Activated naive CD8-positive, alpha-beta T cell (primary cell): ENCODE data around the gene PRKAR1A.
A peak's percentile ranks its signal among the peaks of the same experiment; 100 is the strongest.
"Not testable (repeated sequence)": the region's sequence is repeated elsewhere in the genome, so short reads cannot be mapped to it uniquely, and the experiment has no call there.

Experiments
- H3K27ac Mint-ChIP-seq: one replicate; pipeline ENCODE4 v1.8.0; 2021; ENCODE audit warnings: mixed read lengths
- H3K27me3 Mint-ChIP-seq: one replicate; pipeline ENCODE4 v1.8.0; 2021; ENCODE audit warnings: mixed read lengths
- H3K36me3 Mint-ChIP-seq: one replicate; pipeline ENCODE4 v1.8.0; 2021; ENCODE audit warnings: mixed read lengths
- H3K4me1 Mint-ChIP-seq: one replicate; pipeline ENCODE4 v1.8.0; 2021; ENCODE audit warnings: low read depth, mixed read lengths
- H3K4me3 Mint-ChIP-seq: one replicate; pipeline ENCODE4 v1.8.0; 2021; ENCODE audit warnings: mild to moderate bottlenecking, mixed read lengths
- H3K9me3 Mint-ChIP-seq: one replicate; pipeline ENCODE4 v1.8.0; 2021; ENCODE audit warnings: low read depth, mixed read lengths

Gene PRKAR1A

DNA sequence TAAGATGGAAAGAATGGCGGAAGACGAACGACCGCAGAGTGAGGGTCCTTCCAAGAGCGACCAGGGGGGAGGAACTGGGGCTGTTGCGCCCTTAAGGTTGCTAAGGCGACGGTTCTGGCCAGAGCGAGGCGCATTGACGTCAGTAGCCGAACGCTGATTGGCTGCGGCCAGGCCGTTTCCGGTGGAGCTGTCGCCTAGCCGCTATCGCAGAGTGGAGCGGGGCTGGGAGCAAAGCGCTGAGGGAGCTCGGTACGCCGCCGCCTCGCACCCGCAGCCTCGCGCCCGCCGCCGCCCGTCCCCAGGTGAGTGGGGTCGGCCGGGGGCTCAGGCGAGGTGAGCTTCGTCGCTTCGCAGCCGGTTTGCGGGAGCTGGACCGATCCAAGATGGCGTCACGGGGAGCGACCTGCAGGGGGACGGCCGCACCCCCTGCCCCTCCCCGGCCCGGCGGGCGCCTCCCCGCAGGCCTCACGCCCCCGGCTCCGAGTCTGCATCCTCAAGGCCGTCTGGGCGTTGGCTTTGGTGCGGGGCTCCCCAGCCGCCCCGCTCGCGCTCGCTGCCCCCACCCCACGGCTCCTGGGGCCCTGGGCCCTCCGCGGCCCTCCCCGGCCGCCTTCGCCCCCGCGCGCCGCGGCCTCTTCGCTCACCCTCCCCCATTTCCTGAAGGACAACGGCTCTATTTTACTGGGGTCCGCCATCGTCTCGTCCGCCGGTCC is at the start of gene PRKAR1A:
TSS of gene PRKAR1A (plus strand) at position 184 of the 713 bp plus-strand sequence. CDS start 2,970 bp downstream, outside the sequence.
- Mint-ChIP-seq H3K36me3 (peaks cover 11% of the 10 kb centered on the region), H3K27me3 (no peaks in the 10 kb centered on the region), H3K4me1 (peaks cover 55% of the 10 kb centered on the region), H3K27ac (peak within 1 kb of the TSS; percentile 98), H3K4me3 (peak within 1 kb of the TSS; percentile 99), H3K9me3 (no peaks in the 10 kb centered on the region)

GRCh38 chr17:68463211-68464019 is 48.8 kb upstream of the PRKAR1A start:
- no peak overlapping the region for H3K4me3 Mint-ChIP-seq
- H3K36me3 Mint-ChIP-seq, result no peaks in the 10 kb centered on the region
- peaks cover 36% of the 10 kb centered on the region for H3K4me1 Mint-ChIP-seq
- no peaks in the 10 kb centered on the region for H3K27me3 Mint-ChIP-seq
- H3K9me3 Mint-ChIP-seq, result no peaks in the 10 kb centered on the region
- H3K27ac Mint-ChIP-seq, result no peak overlapping the region

DNA sequence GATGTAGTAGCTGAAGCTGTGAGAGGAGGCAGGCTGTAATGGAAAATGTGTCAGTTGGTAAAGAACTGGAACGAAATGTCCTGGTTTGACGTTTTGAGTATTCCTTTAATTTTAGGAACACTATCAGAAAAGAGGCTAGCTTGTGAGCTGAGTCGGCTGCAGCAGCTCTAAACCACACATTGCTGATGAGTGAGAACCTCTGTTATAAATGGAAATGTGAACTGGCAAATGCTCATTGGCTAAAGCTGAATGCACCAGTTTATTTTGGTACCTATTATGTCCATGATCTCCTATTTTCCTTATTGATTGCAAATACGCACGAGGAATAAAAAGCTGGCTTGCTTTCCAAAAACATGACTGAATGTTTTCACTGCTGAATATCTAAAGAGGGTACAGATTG is 43.9 kb upstream of the PRKAR1A start:
- H3K4me1 Mint-ChIP-seq, result no peaks in the 10 kb centered on the region
- H3K27me3 Mint-ChIP-seq, result peaks cover 2% of the 10 kb centered on the region
- no peak overlapping the region for H3K4me3 Mint-ChIP-seq

DNA sequence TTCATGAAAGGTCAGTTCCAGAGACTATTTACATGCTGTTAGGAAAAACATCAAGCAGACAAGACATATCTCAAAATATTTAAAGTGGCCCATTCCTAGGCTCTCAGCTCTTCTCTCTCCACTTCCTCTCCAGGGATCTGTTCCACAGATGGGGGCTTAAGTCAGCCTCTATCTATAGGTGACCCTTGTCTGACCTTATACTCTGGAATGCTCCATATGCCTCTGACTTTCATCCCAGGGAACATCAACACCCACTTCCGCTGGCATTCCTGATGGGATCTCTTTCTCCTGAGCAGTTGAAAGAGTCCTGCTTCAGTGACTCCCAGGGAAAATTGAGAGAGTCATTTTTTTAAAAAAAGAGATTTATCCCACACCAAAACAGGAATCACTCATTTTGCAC is 43.4 kb upstream of the PRKAR1A start:
- no peak overlapping the region for H3K27ac Mint-ChIP-seq
- no peak overlapping the region for H3K4me3 Mint-ChIP-seq
- H3K4me1 Mint-ChIP-seq, result no peaks in the 10 kb centered on the region
- H3K36me3 Mint-ChIP-seq, result no peaks in the 10 kb centered on the region
- peaks cover 2% of the 10 kb centered on the region for H3K27me3 Mint-ChIP-seq
- H3K9me3 Mint-ChIP-seq, result no peaks in the 10 kb centered on the region

More for the DNA sequence above, 43.9 kb upstream of the PRKAR1A start:
- Mint-ChIP-seq H3K9me3 (no peaks in the 10 kb centered on the region), H3K36me3 (no peaks in the 10 kb centered on the region), H3K27ac (no peak overlapping the region)

DNA sequence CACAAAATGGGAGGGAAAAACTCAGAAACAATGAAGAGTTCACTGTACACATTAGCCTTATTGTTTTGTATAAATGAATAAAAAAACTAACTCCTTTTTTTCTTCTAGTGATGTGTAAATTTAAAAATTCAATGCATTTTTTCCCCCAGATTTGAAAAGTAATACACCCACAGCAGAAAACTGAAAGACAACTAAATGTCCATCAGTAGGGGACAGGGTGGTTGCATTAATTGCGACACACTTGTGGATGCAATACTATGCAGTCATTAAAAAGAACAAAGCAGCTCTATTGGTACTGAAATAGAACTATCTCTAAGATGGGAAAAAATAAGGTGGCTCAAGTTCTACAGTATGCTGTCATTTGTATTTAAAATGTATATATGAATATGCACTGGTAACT is 41.3 kb upstream of the PRKAR1A start:
- H3K27ac Mint-ChIP-seq, result no peak overlapping the region
- no peak overlapping the region for H3K4me3 Mint-ChIP-seq
- H3K36me3 Mint-ChIP-seq, result no peaks in the 10 kb centered on the region
- no peaks in the 10 kb centered on the region for H3K9me3 Mint-ChIP-seq
- H3K27me3 Mint-ChIP-seq, result peaks cover 2% of the 10 kb centered on the region
- H3K4me1 Mint-ChIP-seq, result no peaks in the 10 kb centered on the region

DNA sequence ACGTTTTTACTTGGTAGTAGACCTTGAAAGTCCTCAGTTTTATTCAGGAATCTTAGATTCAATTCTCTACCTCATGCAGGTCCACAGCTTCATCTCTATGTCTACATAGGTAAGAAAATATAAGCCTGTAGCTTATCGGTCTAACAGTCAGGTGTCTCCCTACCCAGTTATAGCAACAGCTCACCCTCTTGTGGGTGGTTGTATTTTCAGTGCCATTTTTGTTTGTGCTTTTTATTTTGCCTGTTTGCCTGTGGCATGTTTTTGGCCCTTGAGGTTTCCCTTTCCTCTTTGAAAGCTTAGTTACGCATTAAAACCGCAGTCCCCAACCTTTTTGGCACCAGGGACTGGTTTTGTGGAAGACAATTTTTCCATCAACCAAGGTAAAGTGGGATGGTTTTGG is 31.3 kb upstream of the PRKAR1A start:
- Mint-ChIP-seq H3K36me3 (peaks cover 4% of the 10 kb centered on the region), H3K4me3 (no peak overlapping the region), H3K27ac (no peak overlapping the region), H3K27me3 (peaks cover 5% of the 10 kb centered on the region), H3K9me3 (peaks cover 8% of the 10 kb centered on the region), H3K4me1 (no peaks in the 10 kb centered on the region)

DNA sequence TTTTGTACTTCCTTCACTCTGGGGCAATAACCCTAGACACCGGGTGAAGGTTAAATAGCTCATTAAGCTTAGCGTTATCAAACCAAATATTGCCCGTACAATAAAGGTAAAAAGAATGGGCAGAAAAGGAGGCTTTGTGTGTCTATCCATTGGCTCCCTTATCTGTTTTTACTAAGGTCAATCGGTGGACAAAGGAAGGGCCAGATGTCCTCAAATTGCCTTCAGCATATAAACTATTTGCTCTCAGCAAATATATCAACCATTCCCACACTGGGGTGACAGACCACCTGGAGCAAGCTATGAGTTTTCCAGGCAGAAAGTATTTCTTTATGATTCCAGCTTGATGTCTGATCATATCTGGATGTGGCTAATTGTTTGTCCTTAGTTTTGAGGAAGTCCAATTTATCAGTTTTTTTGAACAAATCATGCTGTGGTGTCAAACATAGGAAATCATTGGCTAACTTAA is 29.6 kb upstream of the PRKAR1A start:
- peaks cover 6% of the 10 kb centered on the region for H3K27me3 Mint-ChIP-seq
- no peak overlapping the region for H3K4me3 Mint-ChIP-seq
- H3K36me3 Mint-ChIP-seq, result peaks cover 4% of the 10 kb centered on the region

DNA sequence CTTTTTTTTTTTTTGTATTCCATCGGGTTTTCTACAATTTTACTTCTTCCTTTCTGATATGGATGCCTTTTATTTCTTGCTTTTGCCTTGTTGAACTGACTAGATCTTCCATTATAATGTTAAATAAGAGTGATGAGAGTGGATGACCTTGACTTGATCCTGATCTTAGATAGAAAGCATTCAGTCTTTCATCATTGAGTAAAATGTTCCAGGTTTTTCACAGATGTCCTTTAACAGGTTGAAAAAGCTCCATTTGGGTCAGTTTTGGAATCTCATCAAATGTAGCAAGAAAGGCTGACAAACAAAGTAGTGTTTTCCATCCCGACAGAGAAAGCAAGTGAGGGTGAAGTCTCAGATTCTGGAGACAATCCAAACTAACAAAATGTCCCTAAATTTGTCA is 27.8 kb upstream of the PRKAR1A start:
- H3K27ac Mint-ChIP-seq, result no peak overlapping the region
- peaks cover under 1% of the 10 kb centered on the region for H3K36me3 Mint-ChIP-seq
- peaks cover 11% of the 10 kb centered on the region for H3K4me1 Mint-ChIP-seq
- peaks cover 6% of the 10 kb centered on the region for H3K27me3 Mint-ChIP-seq
- H3K4me3 Mint-ChIP-seq, result no peak overlapping the region
- peaks cover 4% of the 10 kb centered on the region for H3K9me3 Mint-ChIP-seq

More for the DNA sequence above, 29.6 kb upstream of the PRKAR1A start:
- peaks cover 4% of the 10 kb centered on the region for H3K4me1 Mint-ChIP-seq
- no peak overlapping the region for H3K27ac Mint-ChIP-seq
- H3K9me3 Mint-ChIP-seq, result peaks cover 8% of the 10 kb centered on the region

DNA sequence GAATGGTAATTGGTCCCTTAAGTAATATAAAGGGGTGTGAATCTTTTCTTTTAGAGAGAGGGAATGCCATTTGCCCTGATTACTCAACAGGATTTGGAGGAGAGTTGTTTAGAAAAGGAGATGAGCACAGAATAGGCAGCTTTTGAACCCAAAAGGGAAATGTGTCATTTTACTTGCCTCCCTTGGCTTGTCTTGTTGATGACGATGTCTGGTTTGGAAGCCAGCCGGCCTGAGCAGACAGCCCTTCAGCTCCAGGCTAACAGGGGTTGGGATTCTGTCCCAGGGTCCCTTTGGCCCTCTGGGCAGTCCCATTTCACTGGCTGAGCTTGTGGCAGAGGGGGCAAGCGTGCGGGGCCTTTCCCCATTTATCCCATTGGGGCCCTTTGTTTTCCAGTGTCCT is 22.3 kb upstream of the PRKAR1A start:
- Mint-ChIP-seq H3K27ac (no peak overlapping the region), H3K9me3 (no peaks in the 10 kb centered on the region)

GRCh38 chr17:68491381-68492231 is 20.6 kb upstream of the PRKAR1A start:
- Mint-ChIP-seq H3K27me3 (no peaks in the 10 kb centered on the region), H3K4me3 (no peak overlapping the region), H3K27ac (no peak overlapping the region), H3K9me3 (no peaks in the 10 kb centered on the region), H3K36me3 (no peaks in the 10 kb centered on the region), H3K4me1 (peaks cover 11% of the 10 kb centered on the region)

More for the DNA sequence above, 22.3 kb upstream of the PRKAR1A start:
- H3K4me1 Mint-ChIP-seq, result peaks cover 11% of the 10 kb centered on the region
- H3K36me3 Mint-ChIP-seq, result no peaks in the 10 kb centered on the region
- no peak overlapping the region for H3K4me3 Mint-ChIP-seq
- H3K27me3 Mint-ChIP-seq, result peaks cover 2% of the 10 kb centered on the region

DNA sequence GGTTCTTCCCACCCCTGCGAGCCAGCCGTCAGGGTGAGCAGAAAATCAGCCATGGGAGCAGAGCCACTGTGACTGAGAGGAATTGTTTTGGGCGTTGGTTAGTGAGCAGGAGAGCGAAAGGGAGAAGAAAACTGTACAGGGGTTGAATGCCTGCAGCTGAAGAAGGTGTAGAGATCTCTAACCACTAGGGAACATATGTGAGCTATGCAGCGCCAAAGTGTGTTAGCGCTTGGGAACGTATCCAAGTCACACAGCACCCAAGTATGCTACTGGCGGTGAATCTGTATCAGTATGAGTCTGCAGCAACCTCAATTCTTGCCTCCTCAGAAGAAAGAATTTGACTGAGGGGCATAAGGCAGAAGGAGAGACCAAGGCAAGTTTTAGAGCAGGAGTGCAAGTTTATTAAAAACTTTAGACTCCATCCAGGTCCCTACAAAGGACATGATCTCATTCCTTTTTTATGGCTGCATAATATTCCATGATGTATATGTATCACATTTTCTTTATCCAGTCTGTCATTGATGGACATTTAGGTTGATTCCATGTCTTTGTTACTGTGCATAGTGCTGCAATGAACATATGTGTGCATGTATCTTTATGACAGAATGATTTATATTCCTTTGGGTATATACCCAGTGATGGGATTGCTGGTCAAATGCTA is 19.7 kb upstream of the PRKAR1A start:
- H3K4me3 Mint-ChIP-seq, H3K9me3 Mint-ChIP-seq, H3K4me1 Mint-ChIP-seq, H3K27me3 Mint-ChIP-seq, H3K36me3 Mint-ChIP-seq, H3K27ac Mint-ChIP-seq: not testable (repeated sequence)

DNA sequence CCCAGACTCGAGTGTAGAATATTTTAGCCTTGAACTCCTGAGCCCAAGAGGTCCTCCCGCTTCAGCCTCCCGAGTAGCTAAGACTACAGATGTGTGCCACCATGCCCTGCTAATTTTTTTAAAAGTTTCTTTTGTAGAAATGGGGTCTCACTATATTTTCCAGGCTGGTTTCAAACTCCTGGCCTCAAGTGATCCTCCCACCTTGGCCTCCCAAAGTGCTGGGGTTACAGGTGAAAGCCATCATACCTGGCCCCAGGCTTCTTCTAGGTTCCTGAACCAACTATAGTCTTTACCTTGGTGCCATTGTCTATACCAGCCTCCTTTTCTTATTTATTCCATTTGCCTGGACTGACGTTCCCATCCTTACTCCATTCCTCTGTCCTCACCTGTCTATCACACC is 17.1 kb upstream of the PRKAR1A start:
- no peaks in the 10 kb centered on the region for H3K9me3 Mint-ChIP-seq
- H3K4me3 Mint-ChIP-seq, result no peak overlapping the region
- peaks cover 10% of the 10 kb centered on the region for H3K4me1 Mint-ChIP-seq
- H3K27me3 Mint-ChIP-seq, result peaks cover 2% of the 10 kb centered on the region
- H3K27ac Mint-ChIP-seq, result no peak overlapping the region
- no peaks in the 10 kb centered on the region for H3K36me3 Mint-ChIP-seq

GRCh38 chr17:68497885-68498319 is 14.3 kb upstream of the PRKAR1A start:
- H3K4me3 Mint-ChIP-seq, result no peak overlapping the region
- no peak overlapping the region for H3K27ac Mint-ChIP-seq
- peaks cover 5% of the 10 kb centered on the region for H3K27me3 Mint-ChIP-seq
- H3K36me3 Mint-ChIP-seq, result no peaks in the 10 kb centered on the region
- H3K9me3 Mint-ChIP-seq, result no peaks in the 10 kb centered on the region
- H3K4me1 Mint-ChIP-seq, result peaks cover 10% of the 10 kb centered on the region
